Duodenal mucosa (tissue), 2 donors: Measurements from ENCODE around the gene ITLN1.
"Not testable (repeated sequence)": the region's sequence is repeated elsewhere in the genome, so short reads cannot be mapped to it uniquely, and the experiment has no call there.

Experiments
- H3K27ac ChIP-seq: one replicate; pipeline ENCODE4 v1.7.0; 2013; ENCODE audit warnings: low read depth, low read length
- H3K27me3 ChIP-seq, 2 donors: one replicate each; pipeline ENCODE4 v1.7.0; 2013; ENCODE audit warnings: low read length in 2 of 2, control low read depth in 1 of 2; ENCODE audit not compliant: insufficient read depth in 2 of 2, control insufficient read depth in 1 of 2
- H3K36me3 ChIP-seq, 2 donors: one replicate each; pipeline ENCODE4 v1.7.0; 2013; ENCODE audit warnings: low read length in 2 of 2, control low read depth in 1 of 2; ENCODE audit not compliant: insufficient read depth in 2 of 2, control insufficient read depth in 1 of 2
- H3K4me1 ChIP-seq, 2 donors: one replicate each; pipeline ENCODE4 v1.7.0; 2013; ENCODE audit warnings: low read length in 2 of 2, control low read depth in 1 of 2; ENCODE audit not compliant: insufficient read depth in 2 of 2, control insufficient read depth in 1 of 2
- H3K4me3 ChIP-seq, 2 donors: one replicate each; pipeline ENCODE4 v1.7.0; 2013; ENCODE audit warnings: low read length in 2 of 2, low read depth in 1 of 2
- H3K9ac ChIP-seq, 2 donors: one replicate each; pipeline ENCODE4 v1.7.0; 2013; ENCODE audit warnings: low read length in 2 of 2, low read depth in 1 of 2
- H3K9me3 ChIP-seq, 2 donors: one replicate each; pipeline ENCODE4 v1.7.0; 2013; ENCODE audit warnings: low read length in 2 of 2, control low read depth in 1 of 2; ENCODE audit not compliant: control insufficient read depth in 1 of 2

ITLN1 gene

GRCh38 chr1:160905617-160905989 is 20.6 kb upstream of the ITLN1 start:
- Histone ChIP-seq H3K36me3 (no peaks in the 10 kb centered on the region), H3K4me3 (no peak overlapping the region), H3K9ac (no peak overlapping the region), H3K27ac (no peak overlapping the region), H3K9me3 (no peaks in the 10 kb centered on the region), H3K27me3 (peaks cover 0 to 3% of the 10 kb centered on the region in 2 donors), H3K4me1 (peaks cover 4 to 8% of the 10 kb centered on the region in 2 donors)

GRCh38 chr1:160904783-160905616 is 20.0 kb upstream of the ITLN1 start:
- Histone ChIP-seq H3K27ac (no peak overlapping the region), H3K4me1 (peaks cover 4 to 8% of the 10 kb centered on the region in 2 donors), H3K9me3 (no peaks in the 10 kb centered on the region), H3K27me3 (peaks cover 0 to 3% of the 10 kb centered on the region in 2 donors), H3K9ac (no peak overlapping the region), H3K4me3 (no peak overlapping the region), H3K36me3 (no peaks in the 10 kb centered on the region)

GRCh38 chr1:160902251-160902650 is 17.3 kb upstream of the ITLN1 start:
- not testable (repeated sequence) for H3K9me3 ChIP-seq, H3K36me3 ChIP-seq, H3K9ac ChIP-seq, H3K4me3 ChIP-seq, H3K4me1 ChIP-seq, H3K27ac ChIP-seq, H3K27me3 ChIP-seq

- H3K27ac ChIP-seq: no peak overlapping the region
- H3K4me1 ChIP-seq: peaks cover 4 to 8% of the 10 kb centered on the region in 2 donors
- no peaks in the 10 kb centered on the region for H3K9me3 ChIP-seq
- H3K27me3 ChIP-seq: peaks cover 0 to 3% of the 10 kb centered on the region in 2 donors
- H3K36me3 ChIP-seq: no peaks in the 10 kb centered on the region
- no peak overlapping the region for H3K9ac ChIP-seq
- no peak overlapping the region for H3K4me3 ChIP-seq
These were observed 16.8 kb upstream of the ITLN1 start for GRCh38 chr1:160901768-160902167.

GRCh38 chr1:160900683-160901082 is 15.7 kb upstream of the ITLN1 start:
- H3K27me3 ChIP-seq, H3K4me1 ChIP-seq, H3K27ac ChIP-seq, H3K9me3 ChIP-seq, H3K4me3 ChIP-seq, H3K9ac ChIP-seq, H3K36me3 ChIP-seq: not testable (repeated sequence)

GRCh38 chr1:160894368-160895135 is 9.6 kb upstream of the ITLN1 start:
- not testable (repeated sequence) for H3K27ac ChIP-seq, H3K9ac ChIP-seq, H3K27me3 ChIP-seq, H3K4me1 ChIP-seq, H3K9me3 ChIP-seq, H3K4me3 ChIP-seq, H3K36me3 ChIP-seq

- Histone ChIP-seq H3K27me3 (no peaks in the 10 kb centered on the region), H3K36me3 (no peaks in the 10 kb centered on the region), H3K4me3 (no peak overlapping the region), H3K4me1 (no peaks in the 10 kb centered on the region), H3K27ac (no peak overlapping the region), H3K9ac (no peak overlapping the region), H3K9me3 (no peaks in the 10 kb centered on the region)
These were observed 6.5 kb upstream of the ITLN1 start for GRCh38 chr1:160891474-160891873.

GRCh38 chr1:160888926-160889325 is 3.9 kb upstream of the ITLN1 start:
- no peak overlapping the region for H3K4me3 ChIP-seq
- no peak overlapping the region for H3K9ac ChIP-seq
- no peaks in the 10 kb centered on the region for H3K27me3 ChIP-seq
- no peaks in the 10 kb centered on the region for H3K36me3 ChIP-seq
- H3K4me1 ChIP-seq: no peaks in the 10 kb centered on the region
- no peak overlapping the region for H3K27ac ChIP-seq
- no peaks in the 10 kb centered on the region for H3K9me3 ChIP-seq

- no peak overlapping the region for H3K4me3 ChIP-seq
- no peak overlapping the region for H3K9ac ChIP-seq
- no peak overlapping the region for H3K27ac ChIP-seq
- H3K4me1 ChIP-seq: no peaks in the 10 kb centered on the region
- no peaks in the 10 kb centered on the region for H3K27me3 ChIP-seq
- H3K36me3 ChIP-seq: no peaks in the 10 kb centered on the region
- H3K9me3 ChIP-seq: no peaks in the 10 kb centered on the region
These were observed 2.1 kb upstream of the ITLN1 start for GRCh38 chr1:160887071-160887470.

- H3K9ac ChIP-seq: no peak overlapping the region
- no peaks in the 10 kb centered on the region for H3K4me1 ChIP-seq
- H3K27ac ChIP-seq: no peak overlapping the region
- H3K9me3 ChIP-seq: no peaks in the 10 kb centered on the region
- H3K27me3 ChIP-seq: no peaks in the 10 kb centered on the region
- H3K36me3 ChIP-seq: no peaks in the 10 kb centered on the region
- H3K4me3 ChIP-seq: no peak overlapping the region
These were observed 401 bp downstream of the ITLN1 start for GRCh38 chr1:160884579-160884978.
